ENCODE data around the gene CERS2. TPM values are rescaled to one million over a fixed set of nuclear protein-coding genes. Genes with fewer than 3 reads are reported as not detected.
A peak's percentile ranks its signal among the peaks of the same experiment; 100 is the strongest.

CERS2 gene
- total RNA-seq, 2 experiments from 2014 or later = 129 to 132 TPM

DNA sequence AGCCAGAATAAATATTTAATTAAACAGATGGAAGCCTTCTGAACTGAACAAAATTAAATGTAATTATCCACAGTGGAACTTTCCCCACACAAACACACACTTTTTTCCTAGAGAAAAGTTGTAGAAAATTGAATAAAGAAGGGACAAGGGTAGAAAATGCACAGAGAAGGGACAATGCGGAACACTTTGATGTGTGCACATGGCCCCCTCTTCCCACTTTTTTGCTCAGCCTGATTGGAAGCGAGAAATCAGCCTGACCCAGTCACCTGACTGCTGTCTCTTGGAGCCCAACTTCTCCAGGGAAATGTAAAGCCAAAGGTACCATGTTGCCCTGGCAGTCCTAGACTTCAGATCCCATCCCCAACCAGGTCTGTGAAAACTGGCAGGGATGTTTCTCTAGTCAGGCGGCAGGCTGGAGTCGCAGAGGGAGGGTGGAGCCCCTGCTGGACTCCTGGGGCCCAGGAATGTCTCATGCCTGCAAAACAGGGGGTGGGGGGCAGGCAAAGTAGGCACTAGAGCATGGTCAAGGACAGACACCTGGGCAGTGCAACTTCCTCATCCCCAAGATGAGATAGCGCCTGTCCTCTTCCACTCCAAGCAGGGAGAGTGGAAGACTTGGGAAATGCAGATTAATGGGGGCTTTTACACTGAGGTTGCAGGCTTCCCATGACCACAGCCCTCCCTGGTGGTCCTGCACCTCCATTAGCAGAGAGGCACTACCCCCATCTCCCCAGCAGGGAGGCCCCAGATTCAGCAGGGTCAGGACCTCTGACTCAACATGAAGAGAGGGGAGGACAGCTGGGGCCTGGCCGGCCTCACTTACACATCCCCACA, 2.8 kb downstream of the CERS2 start:
- TF ChIP-seq, protein P1, sequence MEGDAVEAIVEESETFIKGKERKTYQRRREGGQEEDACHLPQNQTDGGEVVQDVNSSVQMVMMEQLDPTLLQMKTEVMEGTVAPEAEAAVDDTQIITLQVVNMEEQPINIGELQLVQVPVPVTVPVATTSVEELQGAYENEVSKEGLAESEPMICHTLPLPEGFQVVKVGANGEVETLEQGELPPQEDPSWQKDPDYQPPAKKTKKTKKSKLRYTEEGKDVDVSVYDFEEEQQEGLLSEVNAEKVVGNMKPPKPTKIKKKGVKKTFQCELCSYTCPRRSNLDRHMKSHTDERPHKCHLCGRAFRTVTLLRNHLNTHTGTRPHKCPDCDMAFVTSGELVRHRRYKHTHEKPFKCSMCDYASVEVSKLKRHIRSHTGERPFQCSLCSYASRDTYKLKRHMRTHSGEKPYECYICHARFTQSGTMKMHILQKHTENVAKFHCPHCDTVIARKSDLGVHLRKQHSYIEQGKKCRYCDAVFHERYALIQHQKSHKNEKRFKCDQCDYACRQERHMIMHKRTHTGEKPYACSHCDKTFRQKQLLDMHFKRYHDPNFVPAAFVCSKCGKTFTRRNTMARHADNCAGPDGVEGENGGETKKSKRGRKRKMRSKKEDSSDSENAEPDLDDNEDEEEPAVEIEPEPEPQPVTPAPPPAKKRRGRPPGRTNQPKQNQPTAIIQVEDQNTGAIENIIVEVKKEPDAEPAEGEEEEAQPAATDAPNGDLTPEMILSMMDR (IDR thresholded peaks at IDR 0.05) = peak; percentile 31
- peak; percentile 50 for DNase-seq
- H3K27me3 Mint-ChIP-seq = no peaks in the 10 kb centered on the region
- intact Hi-C loops (cut with micrococcal nuclease) = loop anchor here (5.0 kb wide), 1 partner anchor 44 kb away; the partner anchor contains the start of gene SETDB1
- ATAC-seq = peak; percentile 34
- ChIA-PET POLR2A (interaction anchor here (1.0 to 1.6 kb wide), 2 partner anchors 10 to 45 kb away, joined by 3 to 4 read pairs; partner anchors contain the start of gene SETDB1), CTCF (interaction anchor here (1.5 kb wide), 1 partner anchor 11 kb away, joined by 3 read pairs; no protein-coding TSS in a partner anchor)
- H3K36me3 Mint-ChIP-seq (ENCODE audit: low read depth) = peaks cover 37% of the 10 kb centered on the region
- H3K27ac Mint-ChIP-seq = peak overlapping the region; percentile 90
- H3K9me3 Mint-ChIP-seq = no peaks in the 10 kb centered on the region
- H3K4me3 Mint-ChIP-seq = peak overlapping the region; percentile 91
- H3K4me1 Mint-ChIP-seq (ENCODE audit: low read depth) = peaks cover 45% of the 10 kb centered on the region

DNA sequence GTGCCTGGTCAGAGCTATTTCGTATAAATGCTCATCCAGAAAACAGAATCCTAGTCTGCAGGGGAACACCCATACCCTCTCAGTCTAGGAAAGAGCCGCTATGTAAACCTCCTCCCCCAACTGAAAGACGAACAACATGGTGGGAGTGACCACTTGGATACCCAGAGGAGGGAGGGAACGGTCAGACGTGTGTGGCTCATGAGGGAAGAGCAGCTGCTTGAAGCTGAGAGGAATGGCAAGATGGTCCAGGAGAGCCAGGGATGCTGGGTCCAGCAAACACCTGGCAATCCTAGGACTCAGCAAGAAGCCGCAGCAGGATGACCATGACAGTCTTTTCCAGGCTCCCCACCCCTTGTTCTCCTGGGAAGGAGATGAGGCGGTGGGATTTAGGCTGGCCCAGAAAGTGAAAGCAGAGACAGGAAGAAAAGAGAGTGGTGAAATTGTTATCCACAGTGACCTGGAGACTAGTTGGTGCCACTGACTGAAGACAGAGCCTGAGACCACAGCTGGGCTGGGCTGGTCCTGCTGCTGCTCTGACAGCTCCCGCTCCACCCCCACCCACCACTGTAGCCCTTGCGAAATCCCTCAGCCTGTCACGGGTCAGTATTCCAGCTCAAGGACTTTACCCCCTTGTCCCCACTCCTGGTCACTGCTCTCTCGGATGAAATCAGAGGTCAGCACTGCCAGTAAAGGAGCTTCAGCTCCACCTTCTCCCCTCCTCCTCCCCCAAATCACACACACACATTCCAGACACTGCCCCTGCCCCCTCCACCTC, 3.6 kb downstream of the CERS2 start:
- Mint-ChIP-seq H3K4me1 (ENCODE audit: low read depth) (peaks cover 37% of the 10 kb centered on the region), H3K27me3 (no peaks in the 10 kb centered on the region), H3K9me3 (no peaks in the 10 kb centered on the region), H3K4me3 (no peak overlapping the region), H3K36me3 (ENCODE audit: low read depth) (peaks cover 45% of the 10 kb centered on the region), H3K27ac (peak overlapping the region; percentile 90)
- intact Hi-C loops (cut with micrococcal nuclease) = loop anchor here (5.0 kb wide), 1 partner anchor 44 kb away; the partner anchor contains the start of gene SETDB1
- TF ChIP-seq, protein P1 (IDR thresholded peaks at IDR 0.05) = no peak
- CTCF ChIA-PET = interaction anchor here (1.3 to 1.5 kb wide), 2 partner anchors 12 to 151 kb away, joined by 3 to 4 read pairs; no protein-coding TSS in a partner anchor
- DNase-seq = no peak
- no peak for ATAC-seq
- POLR2A ChIA-PET = interaction anchor here (1.0 to 1.6 kb wide), 3 partner anchors 9 to 44 kb away, joined by 3 to 5 read pairs (median 4); partner anchors contain the start of gene SETDB1

DNA sequence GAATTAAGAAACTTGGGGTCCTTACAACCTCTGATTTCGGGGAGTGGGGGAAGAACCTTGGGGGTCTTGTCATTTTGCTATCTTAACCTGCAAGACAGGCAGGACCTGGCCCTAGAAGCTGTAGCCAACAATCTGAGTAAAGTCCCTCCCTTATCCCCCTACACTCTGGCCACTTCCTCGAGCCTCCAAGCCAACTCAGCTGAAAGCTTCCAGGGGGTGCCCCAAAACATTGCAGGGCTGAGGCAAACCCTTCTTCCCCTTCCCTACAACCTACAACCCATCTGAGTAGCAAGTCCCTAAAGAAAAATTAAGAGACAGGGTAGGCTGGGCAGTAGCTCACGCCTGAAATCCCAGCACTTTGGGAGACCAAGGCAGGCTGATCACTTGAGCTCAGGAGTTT, 5.0 kb downstream of the CERS2 start:
- DNase-seq = no peak
- Mint-ChIP-seq H3K4me1 (ENCODE audit: low read depth) (peaks cover 32% of the 10 kb centered on the region), H3K27me3 (no peaks in the 10 kb centered on the region), H3K4me3 (no peak overlapping the region), H3K9me3 (no peaks in the 10 kb centered on the region), H3K27ac (peak overlapping the region; percentile 75), H3K36me3 (ENCODE audit: low read depth) (peaks cover 54% of the 10 kb centered on the region)
- ATAC-seq = no peak
- ChIA-PET CTCF (interaction anchor here (0.6 to 1.3 kb wide), 2 partner anchors 15 to 149 kb away, joined by 3 to 4 read pairs; no protein-coding TSS in a partner anchor), POLR2A (interaction anchor here (0.6 to 0.9 kb wide), 2 partner anchors 9 to 137 kb away, joined by 3 read pairs; no protein-coding TSS in a partner anchor)
- TF ChIP-seq, protein P1 (IDR thresholded peaks at IDR 0.05) = no peak
- intact Hi-C loops (cut with micrococcal nuclease) = loop anchor here (5.0 kb wide), 1 partner anchor 42 kb away; the partner anchor contains the start of gene SETDB1

DNA sequence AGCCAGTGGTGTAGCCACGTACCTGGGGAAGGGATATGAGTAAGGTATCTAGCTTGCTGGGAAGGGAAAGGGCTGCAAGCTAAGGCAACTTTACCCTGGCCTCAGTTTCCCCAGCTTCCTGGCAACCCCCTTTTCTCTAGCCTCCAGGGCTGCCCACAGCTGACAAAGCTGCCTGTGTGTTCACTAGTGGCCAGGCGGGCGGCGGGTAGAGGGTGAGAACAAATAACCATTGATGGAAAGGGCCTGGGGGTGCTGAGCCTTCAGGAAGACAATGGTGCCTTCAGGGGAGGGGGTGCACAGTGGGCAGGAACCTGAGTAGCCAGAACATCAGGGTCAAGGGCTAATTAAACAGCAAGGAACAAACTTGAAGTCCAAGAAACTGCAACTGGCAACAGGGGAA, 6.1 kb downstream of the CERS2 start:
- Mint-ChIP-seq H3K4me3 (no peak overlapping the region), H3K4me1 (ENCODE audit: low read depth) (peaks cover 32% of the 10 kb centered on the region), H3K27ac (peak overlapping the region; percentile 9), H3K36me3 (ENCODE audit: low read depth) (peaks cover 62% of the 10 kb centered on the region), H3K27me3 (no peaks in the 10 kb centered on the region), H3K9me3 (no peaks in the 10 kb centered on the region)
- ChIA-PET POLR2A (interaction anchor here (1.1 to 2.8 kb wide), 2 partner anchors 8 to 10 kb away, joined by 3 to 8 read pairs; no protein-coding TSS in a partner anchor), CTCF (interaction anchor here (1.3 to 2.4 kb wide), 2 partner anchors 9 to 10 kb away, joined by 3 to 7 read pairs; no protein-coding TSS in a partner anchor)
- TF ChIP-seq, protein P1 (IDR thresholded peaks at IDR 0.05) = no peak
- no peak for ATAC-seq
- intact Hi-C loops (cut with micrococcal nuclease) = no loop called here
- no peak for DNase-seq
